Parathyroid adenoma (tissue), 2 donors: ENCODE measurements around the gene HPX.
A peak's percentile ranks its signal among the peaks of the same experiment; 100 is the strongest.

Experiments
- H2AFZ ChIP-seq: fragments of 300-600 bp; sonication (generic); one replicate; pipeline ENCODE4 v1.7.0; 2017; ENCODE audit warnings: antibody characterized with exemption, mild to moderate bottlenecking
- H3K27ac ChIP-seq: fragments of 300-600 bp; sonication (generic); one replicate; pipeline ENCODE4 v1.7.0; 2017
- H3K27me3 ChIP-seq: fragments of 300-600 bp; sonication (generic); one replicate; pipeline ENCODE4 v1.7.0; 2017; ENCODE audit warnings: low read length; ENCODE audit not compliant: control insufficient read depth, insufficient read depth
- H3K36me3 ChIP-seq: fragments of 300-600 bp; sonication (generic); one replicate; pipeline ENCODE4 v1.7.0; 2017; ENCODE audit warnings: low read length; ENCODE audit not compliant: control insufficient read depth, insufficient read depth
- H3K4me1 ChIP-seq: fragments of 300-600 bp; sonication (generic); one replicate; pipeline ENCODE4 v1.7.0; 2017; ENCODE audit warnings: control low read depth
- H3K4me2 ChIP-seq: fragments of 300-600 bp; sonication (generic); one replicate; pipeline ENCODE4 v1.7.0; 2017; ENCODE audit warnings: low read length
- H3K4me3 ChIP-seq: fragments of 300-600 bp; sonication (generic); one replicate; pipeline ENCODE4 v1.7.0; 2017; ENCODE audit warnings: low read depth, low read length
- H3K79me2 ChIP-seq: fragments of 300-600 bp; sonication (generic); one replicate; pipeline ENCODE4 v1.7.0; 2017; ENCODE audit warnings: control low read depth
- H3K9ac ChIP-seq: fragments of 300-600 bp; sonication (generic); one replicate; pipeline ENCODE4 v1.7.0; 2017; ENCODE audit warnings: mild to moderate bottlenecking
- H3K9me3 ChIP-seq: fragments of 300-600 bp; sonication (generic); one replicate; pipeline ENCODE4 v1.7.0; 2017; ENCODE audit warnings: low read length; ENCODE audit not compliant: control insufficient read depth
- CTCF ChIP-seq: fragments of 300-600 bp; sonication (generic); IDR thresholded peaks from one replicate; pipeline ENCODE4 v1.7.0; 2017; ENCODE audit warnings: antibody characterized with exemption, mild to moderate bottlenecking
- donor health status: primary hyperparathyroidism.

The HPX gene

GRCh38 chr11:6452219-6452618 is 11.4 kb upstream of the HPX start:
- H3K27me3 ChIP-seq: no peaks in the 10 kb centered on the region
- no peaks in the 10 kb centered on the region for H3K36me3 ChIP-seq
- H3K9ac ChIP-seq: no peak overlapping the region
- H3K4me1 ChIP-seq: no peaks in the 10 kb centered on the region
- H2AFZ ChIP-seq: no peak overlapping the region
- no peak for TF ChIP-seq CTCF
- no peaks in the 10 kb centered on the region for H3K79me2 ChIP-seq
- no peak overlapping the region for H3K27ac ChIP-seq
- no peaks in the 10 kb centered on the region for H3K9me3 ChIP-seq
- no peak overlapping the region for H3K4me2 ChIP-seq
- H3K4me3 ChIP-seq: no peak overlapping the region

- Histone ChIP-seq H3K27ac (no peak overlapping the region), H3K27me3 (no peaks in the 10 kb centered on the region), H2AFZ (no peak overlapping the region), H3K9ac (no peak overlapping the region), H3K4me3 (no peak overlapping the region), H3K79me2 (no peaks in the 10 kb centered on the region), H3K9me3 (no peaks in the 10 kb centered on the region), H3K4me2 (no peak overlapping the region), H3K4me1 (no peaks in the 10 kb centered on the region), H3K36me3 (no peaks in the 10 kb centered on the region)
- TF ChIP-seq CTCF: no peak
These were observed 7.8 kb upstream of the HPX start for GRCh38 chr11:6448574-6448973.

GRCh38 chr11:6443269-6444003 is 2.6 kb upstream of the HPX start:
- Histone ChIP-seq H2AFZ (no peak overlapping the region), H3K79me2 (no peaks in the 10 kb centered on the region), H3K9me3 (no peaks in the 10 kb centered on the region), H3K27me3 (no peaks in the 10 kb centered on the region), H3K27ac (no peak overlapping the region), H3K4me1 (no peaks in the 10 kb centered on the region), H3K4me2 (no peak overlapping the region), H3K9ac (no peak overlapping the region), H3K36me3 (no peaks in the 10 kb centered on the region), H3K4me3 (no peak overlapping the region)
- peak; percentile 62 for TF ChIP-seq CTCF

- TF ChIP-seq CTCF: no peak
- Histone ChIP-seq H3K36me3 (no peaks in the 10 kb centered on the region), H3K4me3 (no peak overlapping the region), H3K27me3 (no peaks in the 10 kb centered on the region), H3K79me2 (no peaks in the 10 kb centered on the region), H3K27ac (no peak overlapping the region), H2AFZ (no peak overlapping the region), H3K4me2 (no peak overlapping the region), H3K4me1 (no peaks in the 10 kb centered on the region), H3K9ac (no peak overlapping the region), H3K9me3 (no peaks in the 10 kb centered on the region)
These were observed 1.7 kb upstream of the HPX start for GRCh38 chr11:6442441-6442840.

GRCh38 chr11:6438979-6439571 is 1.7 kb downstream of the HPX start:
- H3K27me3 ChIP-seq: no peaks in the 10 kb centered on the region
- no peaks in the 10 kb centered on the region for H3K79me2 ChIP-seq
- no peak overlapping the region for H3K4me2 ChIP-seq
- no peak overlapping the region for H3K9ac ChIP-seq
- TF ChIP-seq CTCF: peak; percentile 25
- peak overlapping the region; percentile 7 for H2AFZ ChIP-seq
- H3K9me3 ChIP-seq: no peaks in the 10 kb centered on the region
- no peaks in the 10 kb centered on the region for H3K36me3 ChIP-seq
- no peaks in the 10 kb centered on the region for H3K4me1 ChIP-seq
- no peak overlapping the region for H3K4me3 ChIP-seq
- H3K27ac ChIP-seq: no peak overlapping the region
